ENCODE results near the gene ZNF562. TPM values are rescaled to one million over a fixed set of nuclear protein-coding genes. Genes with fewer than 3 reads are reported as not detected.

Gene ZNF562
- polyA plus RNA-seq (2012; ENCODE audit: insufficient read depth, insufficient read length, low read depth), result 7.8 TPM

- Histone ChIP-seq H3K4me1 (no peaks in the 10 kb centered on the region; the same call in 1 of the 2 replicates), H3K27me3 (no peaks in the 10 kb centered on the region), H3K36me3 (peaks cover 15% of the 10 kb centered on the region), H3K9me3 (peaks cover 2% of the 10 kb centered on the region; the same call in 1 of the 2 replicates), H3K4me3 (ENCODE audit: low read depth, low read length) (peak within 1 kb of the TSS; percentile 97)
- DNase-seq, result peak; percentile 89
- no peak for TF ChIP-seq CTCF (IDR thresholded peaks at IDR 0.05; ENCODE audit: low read depth, low read length)
These were observed at the start of gene ZNF562 for GRCh38 chr19:9674663-9675357. Gene ZNF562 (minus strand): TSS chr19:9675100. CDS start chr19:9660744, 14,356 bp downstream.

- no peak for DNase-seq
- no peaks in the 10 kb centered on the region; the same call in 1 of the 2 replicates for H3K27me3 ChIP-seq
- no peak overlapping the region for H3K4me3 ChIP-seq (ENCODE audit: low read depth, low read length)
- TF ChIP-seq CTCF (IDR thresholded peaks at IDR 0.05; ENCODE audit: low read depth, low read length), result no peak
- H3K4me1 ChIP-seq, result peaks cover 4% of the 10 kb centered on the region
- no peaks in the 10 kb centered on the region; the same call in 1 of the 2 replicates for H3K9me3 ChIP-seq
- no peaks in the 10 kb centered on the region for H3K36me3 ChIP-seq
These were observed 49.3 kb upstream of the ZNF562 start for GRCh38 chr19:9724157-9724556.

- H3K27me3 ChIP-seq, result peaks cover 8% of the 10 kb centered on the region; the same call in 1 of the 2 replicates
- peak; percentile 22 for DNase-seq
- no peak overlapping the region for H3K4me3 ChIP-seq (ENCODE audit: low read depth, low read length)
- H3K4me1 ChIP-seq, result peaks cover 4% of the 10 kb centered on the region
- no peaks in the 10 kb centered on the region; the same call in 1 of the 2 replicates for H3K9me3 ChIP-seq
- no peak for TF ChIP-seq CTCF (IDR thresholded peaks at IDR 0.05; ENCODE audit: low read depth, low read length)
- H3K36me3 ChIP-seq, result no peaks in the 10 kb centered on the region
These were observed 47.0 kb upstream of the ZNF562 start for GRCh38 chr19:9721861-9722260.

- Histone ChIP-seq H3K9me3 (no peaks in the 10 kb centered on the region; the same call in 1 of the 2 replicates), H3K4me3 (ENCODE audit: low read depth, low read length) (no peak overlapping the region), H3K4me1 (peaks cover 4% of the 10 kb centered on the region), H3K36me3 (no peaks in the 10 kb centered on the region), H3K27me3 (peaks cover 10% of the 10 kb centered on the region; the same call in 1 of the 2 replicates)
- no peak for TF ChIP-seq CTCF (IDR thresholded peaks at IDR 0.05; ENCODE audit: low read depth, low read length)
- DNase-seq, result no peak
These were observed 45.6 kb upstream of the ZNF562 start for GRCh38 chr19:9720541-9720940.

- Histone ChIP-seq H3K4me1 (no peaks in the 10 kb centered on the region), H3K36me3 (no peaks in the 10 kb centered on the region), H3K27me3 (peaks cover 9% of the 10 kb centered on the region), H3K9me3 (no peaks in the 10 kb centered on the region), H3K4me3 (ENCODE audit: low read depth, low read length) (no peak overlapping the region)
- DNase-seq, result no peak
- TF ChIP-seq CTCF (IDR thresholded peaks at IDR 0.05; ENCODE audit: low read depth, low read length), result no peak
These were observed 36.9 kb upstream of the ZNF562 start for GRCh38 chr19:9711815-9712214.

- DNase-seq, result no peak
- Histone ChIP-seq H3K36me3 (no peaks in the 10 kb centered on the region), H3K9me3 (no peaks in the 10 kb centered on the region), H3K27me3 (peaks cover 8% of the 10 kb centered on the region), H3K4me1 (no peaks in the 10 kb centered on the region), H3K4me3 (ENCODE audit: low read depth, low read length) (no peak overlapping the region)
- no peak for TF ChIP-seq CTCF (IDR thresholded peaks at IDR 0.05; ENCODE audit: low read depth, low read length)
These were observed 34.4 kb upstream of the ZNF562 start for GRCh38 chr19:9709305-9709704.
